ENCODE results near the gene DLL1. TPM values are rescaled to one million over a fixed set of nuclear protein-coding genes. Genes with fewer than 3 reads are reported as not detected.
"Not testable (repeated sequence)": the region's sequence is repeated elsewhere in the genome, so short reads cannot be mapped to it uniquely, and the experiment has no call there.

The DLL1 gene
- total RNA-seq, 1 experiment from 2014 or later: 2.7 TPM

DNA sequence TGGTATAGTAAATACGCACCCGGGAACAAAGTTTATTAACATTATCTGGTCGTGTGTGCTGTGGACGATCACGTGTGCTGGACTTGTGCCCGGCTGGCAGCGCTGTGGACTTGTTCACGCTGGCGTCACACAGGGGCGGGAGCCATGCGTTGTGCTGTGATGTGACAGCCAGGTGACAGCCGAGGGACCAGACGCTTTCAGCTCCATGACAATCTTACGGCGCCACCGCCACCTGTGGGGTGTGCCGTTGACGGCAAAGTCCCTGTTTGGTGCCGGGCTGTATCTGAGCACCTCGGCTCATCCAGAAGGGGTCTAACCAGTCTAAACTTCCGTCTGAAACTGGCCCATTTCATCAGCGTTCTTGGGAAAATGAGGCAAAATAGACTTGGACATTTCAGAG, 25.2 kb downstream of the DLL1 start:
- no peak overlapping the region for H3K4me3 ChIP-seq

DNA sequence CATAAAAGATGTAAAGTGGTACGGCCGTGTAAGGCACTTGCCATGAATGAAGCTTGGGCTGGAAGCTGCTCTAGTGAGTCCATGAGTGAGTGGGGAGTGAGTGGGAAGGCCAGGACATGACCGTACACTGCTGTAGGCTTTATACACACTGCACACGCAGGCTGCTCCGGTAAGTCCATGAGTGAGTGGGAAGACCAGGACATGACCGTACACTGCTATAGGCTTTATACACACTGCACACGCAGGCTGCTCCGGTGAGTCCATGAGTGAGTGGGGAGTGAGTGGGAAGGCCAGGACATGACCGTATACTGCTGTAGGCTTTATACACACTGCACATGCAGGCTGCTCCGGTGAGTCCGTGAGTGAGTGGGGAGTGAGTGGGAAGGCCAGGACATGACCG, 26.2 kb downstream of the DLL1 start:
- H3K4me3 ChIP-seq, DNase-seq, H3K36me3 ChIP-seq, H3K9me3 ChIP-seq, H3K27me3 ChIP-seq: not testable (repeated sequence)

More for the DNA sequence above, 25.2 kb downstream of the DLL1 start:
- DNase-seq: no peak
- H3K36me3 ChIP-seq: no peaks in the 10 kb centered on the region
- H3K9me3 ChIP-seq: no peaks in the 10 kb centered on the region
- no peaks in the 10 kb centered on the region for H3K27me3 ChIP-seq

DNA sequence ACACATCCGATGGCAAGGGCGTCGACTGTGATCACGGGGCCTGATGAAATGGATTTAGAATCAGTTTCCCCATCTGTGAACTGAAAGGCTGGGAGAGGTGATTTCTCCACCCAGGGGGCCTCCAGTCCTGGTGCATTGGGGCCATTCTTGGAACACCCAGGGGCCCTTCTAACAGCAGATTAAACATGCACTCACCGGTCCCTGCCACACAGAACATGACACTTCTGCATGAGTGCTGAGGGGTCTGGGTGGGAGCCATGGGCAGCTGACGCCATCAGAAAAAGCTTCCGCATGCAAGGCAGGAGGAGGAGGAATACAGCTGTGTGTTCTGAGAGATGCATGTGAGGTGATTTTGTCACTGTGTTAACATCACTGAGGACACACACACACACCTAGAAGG, 26.8 kb downstream of the DLL1 start:
- no peaks in the 10 kb centered on the region for H3K9me3 ChIP-seq

DNA sequence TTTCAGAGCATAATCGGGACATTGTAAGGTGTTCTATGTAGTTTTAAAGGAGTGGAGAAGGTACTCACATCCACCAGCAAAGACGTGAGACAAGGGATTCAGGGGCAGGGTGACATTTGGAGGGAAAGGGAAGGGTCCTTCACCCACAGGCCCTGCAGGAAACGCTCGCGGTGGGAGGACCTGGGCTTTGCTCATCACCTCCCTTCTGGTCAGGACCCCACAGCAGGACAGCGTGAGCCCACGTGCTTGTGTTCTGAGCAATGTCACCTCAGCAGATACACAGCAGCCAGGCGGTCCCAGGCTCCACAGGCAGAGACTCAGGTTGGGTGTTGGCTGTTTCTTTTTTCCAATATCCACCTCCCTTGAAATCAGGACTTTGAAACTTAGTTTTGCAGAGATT, 27.5 kb downstream of the DLL1 start:
- H3K27me3 ChIP-seq: no peaks in the 10 kb centered on the region
- DNase-seq: no peak
- no peaks in the 10 kb centered on the region for H3K9me3 ChIP-seq
- no peak overlapping the region for H3K4me3 ChIP-seq
- no peaks in the 10 kb centered on the region for H3K36me3 ChIP-seq

More for the DNA sequence above, 26.8 kb downstream of the DLL1 start:
- Histone ChIP-seq H3K4me3 (no peak overlapping the region), H3K27me3 (no peaks in the 10 kb centered on the region), H3K36me3 (no peaks in the 10 kb centered on the region)
- no peak for DNase-seq

DNA sequence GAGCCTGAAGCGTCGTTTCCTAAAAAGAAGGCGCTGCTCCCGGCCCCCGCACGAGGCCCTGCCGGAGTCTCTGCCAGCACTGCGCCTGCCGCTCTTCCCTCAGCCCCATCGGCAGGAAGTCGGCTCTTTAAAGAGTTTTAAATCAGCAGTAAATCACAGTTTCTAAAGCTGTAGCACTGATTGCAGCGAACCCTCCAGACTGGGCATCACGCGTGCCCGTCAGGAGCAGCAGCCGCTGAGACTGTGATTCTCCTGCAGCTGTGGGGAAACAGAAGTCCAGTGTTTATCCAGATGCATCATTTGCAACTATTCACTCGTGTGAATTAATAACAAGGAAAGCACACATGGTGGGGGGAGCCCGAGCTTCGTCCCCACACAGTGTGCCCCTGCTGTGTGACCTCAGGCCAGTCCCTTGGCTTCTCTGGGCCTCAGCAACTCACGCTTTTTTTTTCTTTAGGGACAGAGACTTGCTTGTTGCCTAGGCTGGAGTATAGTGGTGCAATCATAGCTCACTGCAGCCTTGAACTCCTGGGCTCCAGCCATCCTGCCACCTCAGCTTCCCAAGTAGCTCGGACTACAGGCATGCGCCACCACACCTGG, 28.3 kb downstream of the DLL1 start:
- H3K36me3 ChIP-seq: no peaks in the 10 kb centered on the region

DNA sequence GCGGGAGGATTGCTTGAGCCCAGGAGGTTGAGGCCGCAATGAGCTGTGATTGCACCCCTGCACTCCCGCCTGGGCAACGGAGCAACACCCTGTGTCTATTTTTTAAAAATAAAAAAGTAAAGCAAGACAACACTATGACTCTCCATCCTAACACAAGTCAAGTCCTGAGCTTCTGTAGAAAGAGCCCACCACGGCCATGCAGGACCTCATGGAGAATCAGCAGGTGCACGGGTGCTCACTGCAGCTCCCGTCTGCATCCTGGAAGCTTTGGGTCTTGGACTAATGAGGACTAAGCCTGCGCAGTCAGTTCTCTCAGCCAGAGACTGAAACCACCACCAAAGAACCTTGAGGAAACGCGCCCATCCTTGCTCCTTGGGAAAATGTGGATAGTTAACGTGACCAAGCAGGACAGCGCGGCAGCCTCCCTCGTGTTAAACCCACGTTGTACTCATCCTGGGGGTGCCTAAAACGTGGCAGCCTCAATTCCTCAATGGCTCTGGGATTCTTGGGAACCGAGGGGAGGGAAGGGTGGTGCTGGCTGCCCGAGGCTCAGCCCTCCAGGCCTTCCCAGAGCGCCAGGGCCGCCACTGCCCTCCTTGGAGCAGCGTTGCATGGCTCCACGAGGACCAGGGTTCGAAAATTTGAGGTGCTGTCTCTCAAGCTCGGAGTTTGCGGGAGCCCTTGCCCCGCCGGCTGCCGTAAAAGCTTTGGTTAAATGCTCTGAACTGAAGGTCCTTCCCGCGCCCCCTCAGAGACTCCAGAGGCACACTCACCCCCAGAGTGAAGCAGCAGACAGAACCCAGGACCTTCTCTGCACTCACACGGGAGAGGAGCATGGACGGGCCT, 29.0 kb downstream of the DLL1 start:
- no peak for DNase-seq
- no peaks in the 10 kb centered on the region for H3K27me3 ChIP-seq
- no peaks in the 10 kb centered on the region for H3K9me3 ChIP-seq
- no peaks in the 10 kb centered on the region for H3K36me3 ChIP-seq
- H3K4me3 ChIP-seq: no peak overlapping the region

More for the DNA sequence above, 28.3 kb downstream of the DLL1 start:
- Histone ChIP-seq H3K9me3 (no peaks in the 10 kb centered on the region), H3K4me3 (no peak overlapping the region), H3K27me3 (no peaks in the 10 kb centered on the region)
- DNase-seq: no peak

DNA sequence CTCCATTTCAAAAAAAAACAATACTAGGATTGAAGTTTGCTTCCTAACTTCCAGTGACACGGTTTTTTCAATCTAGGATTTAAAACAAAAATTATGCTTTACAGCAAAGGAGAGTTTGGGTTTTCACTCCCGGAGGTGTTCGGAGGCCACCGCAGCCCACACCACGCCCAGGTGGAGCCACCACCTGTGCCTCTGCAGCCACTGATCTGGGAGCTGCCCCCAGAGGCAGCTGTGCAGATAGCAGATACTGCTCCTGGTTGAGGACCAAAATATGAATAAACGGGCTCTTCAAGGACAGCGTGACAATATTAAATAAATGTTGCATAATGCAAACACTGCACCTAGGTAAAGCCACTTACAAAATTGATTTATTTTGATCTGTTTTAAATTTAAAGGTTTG, 30.2 kb downstream of the DLL1 start:
- Histone ChIP-seq H3K9me3 (no peaks in the 10 kb centered on the region), H3K4me3 (no peak overlapping the region), H3K27me3 (no peaks in the 10 kb centered on the region), H3K36me3 (no peaks in the 10 kb centered on the region)
- no peak for DNase-seq

DNA sequence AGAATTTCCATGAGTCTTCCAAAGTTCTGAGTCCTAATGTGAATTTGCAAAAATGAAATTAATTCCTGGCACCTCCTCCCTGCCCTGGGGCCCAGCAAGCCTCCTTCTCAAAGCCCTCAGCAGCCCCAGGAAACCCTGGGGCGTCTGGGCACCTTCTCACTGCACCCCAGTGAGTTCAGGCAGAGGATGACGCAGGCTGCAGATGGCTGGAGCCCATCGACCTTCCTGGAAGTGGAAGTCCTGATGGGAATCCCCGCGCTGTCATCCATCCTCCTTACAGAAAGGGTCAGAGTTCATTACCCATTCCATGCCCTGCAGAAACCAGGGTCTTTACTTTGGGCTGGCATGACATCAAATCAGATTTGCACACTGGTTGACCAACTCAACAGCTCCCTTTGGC, 31.6 kb downstream of the DLL1 start:
- Histone ChIP-seq H3K36me3 (no peaks in the 10 kb centered on the region), H3K9me3 (no peaks in the 10 kb centered on the region), H3K4me3 (no peak overlapping the region), H3K27me3 (no peaks in the 10 kb centered on the region)
- peak; percentile 46 for DNase-seq

DNA sequence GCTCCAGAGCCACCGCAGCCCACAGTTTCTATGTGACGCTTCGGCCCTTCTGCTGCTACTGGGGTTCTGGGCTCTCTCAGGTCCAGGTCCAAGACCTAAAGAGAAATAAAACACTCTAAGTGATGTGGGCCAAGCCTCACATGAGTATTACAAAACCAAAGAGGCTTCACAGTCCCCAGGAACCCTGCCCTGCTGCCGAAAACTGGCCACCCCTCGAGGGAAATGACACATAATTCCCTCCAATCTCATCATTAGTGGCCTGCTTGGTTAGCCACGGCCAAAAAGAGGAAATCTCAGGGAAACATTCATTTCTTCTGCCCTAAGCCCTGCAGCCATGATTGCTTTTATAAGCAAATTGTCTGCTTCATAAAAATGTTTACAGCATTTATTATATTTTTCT, 32.5 kb downstream of the DLL1 start:
- Histone ChIP-seq H3K4me3 (no peak overlapping the region), H3K9me3 (no peaks in the 10 kb centered on the region), H3K36me3 (no peaks in the 10 kb centered on the region), H3K27me3 (no peaks in the 10 kb centered on the region)
- no peak for DNase-seq

DNA sequence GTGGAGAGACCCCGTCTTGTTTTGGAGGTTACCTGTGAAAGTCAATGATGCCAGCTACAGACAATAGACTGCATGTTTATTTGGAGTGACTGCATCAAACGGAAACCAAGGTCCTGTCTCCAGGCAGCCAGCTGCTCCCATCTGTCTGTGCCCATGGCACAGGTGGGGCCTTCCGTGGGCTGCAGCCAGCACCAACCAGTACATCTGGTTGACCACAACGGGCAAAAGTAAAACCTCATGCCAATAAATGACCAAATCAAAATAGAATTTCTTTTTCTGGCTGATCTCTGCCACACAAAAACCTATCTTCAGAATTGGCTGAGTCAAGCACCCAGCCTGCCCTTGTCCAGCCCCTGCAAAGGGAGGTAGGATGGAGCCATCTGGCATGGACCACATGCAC, 33.5 kb downstream of the DLL1 start:
- DNase-seq: peak; percentile 35
- Histone ChIP-seq H3K27me3 (no peaks in the 10 kb centered on the region), H3K36me3 (no peaks in the 10 kb centered on the region), H3K9me3 (no peaks in the 10 kb centered on the region), H3K4me3 (no peak overlapping the region)

DNA sequence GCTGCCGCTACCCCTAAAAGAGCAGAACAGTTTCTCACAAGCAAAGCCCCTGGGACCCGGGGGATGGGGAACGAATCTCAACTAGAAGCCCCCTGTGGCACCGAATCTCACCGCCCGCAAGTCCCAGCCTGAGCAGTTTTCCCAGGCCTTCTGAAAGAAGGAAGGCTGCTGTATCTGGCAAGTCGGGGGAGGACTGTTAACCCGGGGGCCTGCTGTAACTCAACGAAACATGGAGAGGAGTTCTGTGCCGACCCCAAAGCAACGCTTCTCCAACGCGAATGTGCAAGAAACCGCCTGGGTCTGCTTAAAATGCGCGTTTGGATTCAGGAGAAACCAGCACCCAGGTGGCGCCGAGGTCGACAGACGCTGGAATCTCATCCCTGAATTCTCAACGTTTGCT, 34.2 kb downstream of the DLL1 start:
- Histone ChIP-seq H3K36me3 (no peaks in the 10 kb centered on the region), H3K27me3 (no peaks in the 10 kb centered on the region), H3K4me3 (no peak overlapping the region), H3K9me3 (no peaks in the 10 kb centered on the region)
- no peak for DNase-seq

DNA sequence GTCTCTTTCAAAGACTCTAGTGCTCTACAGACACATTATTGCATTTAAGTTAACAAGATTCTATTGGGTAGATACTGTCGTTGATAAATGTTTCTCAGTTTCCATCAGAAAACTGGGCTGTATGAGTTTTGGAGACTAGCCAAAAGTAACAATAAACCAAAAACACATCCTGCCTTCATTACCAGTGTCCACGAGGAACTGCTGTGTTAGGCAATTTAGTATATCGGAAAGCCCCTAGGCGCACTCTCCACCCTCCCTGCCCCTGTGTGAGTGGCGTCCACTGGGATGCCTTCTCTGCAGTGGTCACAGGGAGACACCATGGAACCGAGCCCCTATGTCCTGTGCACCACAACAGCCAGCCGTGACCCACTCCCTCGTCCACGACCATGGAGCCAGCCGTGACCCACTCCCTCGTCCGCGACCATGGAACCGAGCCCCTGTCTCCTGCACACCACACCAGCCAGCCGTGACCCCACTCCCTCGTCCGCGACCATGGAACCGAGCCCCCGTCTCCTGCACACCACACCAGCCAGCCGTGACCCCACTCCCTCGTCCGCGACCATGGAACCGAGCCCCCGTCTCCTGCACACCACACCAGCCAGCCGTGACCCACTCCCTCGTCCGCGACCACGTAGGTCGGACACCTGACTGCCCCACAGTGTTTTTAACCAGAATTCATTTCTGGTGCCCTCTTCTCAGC, 35.3 kb downstream of the DLL1 start:
- DNase-seq: no peak
- no peak overlapping the region for H3K4me3 ChIP-seq

DNA sequence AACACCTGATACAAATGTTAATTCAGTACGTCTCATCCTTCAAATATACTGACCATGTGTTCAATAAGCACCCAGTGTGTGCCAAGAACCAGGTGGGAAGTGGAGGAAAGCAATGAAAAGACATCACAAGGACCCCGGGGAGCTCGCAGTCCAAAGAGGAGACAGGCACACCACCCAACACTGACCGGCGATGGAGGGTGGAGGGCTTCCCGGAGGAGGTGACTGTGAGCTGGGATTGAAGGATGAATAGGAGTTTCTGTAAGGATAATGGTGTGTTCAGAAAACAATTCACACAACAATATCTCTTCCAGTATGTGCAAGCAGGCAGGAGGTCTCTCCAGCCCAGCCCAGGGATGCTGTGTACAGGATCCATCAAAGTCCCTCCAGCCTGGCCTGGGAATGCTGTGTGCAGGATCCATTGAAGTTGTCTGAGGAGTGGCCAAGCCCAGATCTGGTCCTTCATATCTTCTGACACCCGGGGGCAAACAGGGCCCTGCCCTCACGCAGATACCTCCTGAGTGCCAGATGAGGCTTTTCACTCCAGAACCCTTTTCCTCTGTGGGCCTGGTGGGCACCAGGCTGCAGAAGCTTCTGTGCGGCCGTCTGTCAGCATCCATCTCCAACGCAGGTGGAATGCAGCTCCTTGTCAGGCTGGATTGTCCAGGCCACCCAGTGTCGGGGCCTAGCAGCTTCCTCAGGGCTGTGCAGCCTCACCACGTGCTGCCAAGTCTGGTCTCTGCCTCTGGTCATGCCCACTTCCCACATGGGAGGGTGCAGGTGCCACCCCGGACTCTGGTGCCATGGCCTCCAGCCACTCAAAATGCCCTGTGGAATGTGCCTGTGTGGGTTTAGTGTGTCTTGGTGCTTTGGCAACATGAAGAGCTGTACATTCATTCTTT, 36.3 kb downstream of the DLL1 start:
- no peaks in the 10 kb centered on the region for H3K36me3 ChIP-seq
- H3K27me3 ChIP-seq: no peaks in the 10 kb centered on the region
- H3K4me3 ChIP-seq: no peak overlapping the region
- H3K9me3 ChIP-seq: no peaks in the 10 kb centered on the region
- DNase-seq: no peak

More for the DNA sequence above, 35.3 kb downstream of the DLL1 start:
- H3K27me3 ChIP-seq: no peaks in the 10 kb centered on the region
- no peaks in the 10 kb centered on the region for H3K9me3 ChIP-seq
- no peaks in the 10 kb centered on the region for H3K36me3 ChIP-seq

DNA sequence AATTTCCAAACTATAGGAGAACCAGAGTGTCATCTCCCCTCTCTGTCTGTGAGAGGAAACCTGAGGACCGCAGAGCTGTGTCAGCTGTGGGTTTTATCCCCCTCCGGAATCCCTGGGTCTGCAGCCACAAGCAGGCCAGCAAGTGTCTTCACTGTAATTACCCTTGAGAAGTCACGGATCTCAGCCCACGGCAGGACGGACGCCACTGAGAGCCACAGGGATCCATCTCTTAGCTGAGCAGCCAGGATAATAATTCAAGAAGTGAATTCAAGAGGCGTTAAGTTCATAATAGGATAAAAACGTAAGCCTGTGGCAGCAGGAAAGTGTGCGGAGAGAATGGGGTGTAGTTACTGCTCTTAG, 37.0 kb downstream of the DLL1 start:
- Histone ChIP-seq H3K27me3 (no peaks in the 10 kb centered on the region), H3K4me3 (no peak overlapping the region), H3K9me3 (no peaks in the 10 kb centered on the region), H3K36me3 (no peaks in the 10 kb centered on the region)
- DNase-seq: no peak

DNA sequence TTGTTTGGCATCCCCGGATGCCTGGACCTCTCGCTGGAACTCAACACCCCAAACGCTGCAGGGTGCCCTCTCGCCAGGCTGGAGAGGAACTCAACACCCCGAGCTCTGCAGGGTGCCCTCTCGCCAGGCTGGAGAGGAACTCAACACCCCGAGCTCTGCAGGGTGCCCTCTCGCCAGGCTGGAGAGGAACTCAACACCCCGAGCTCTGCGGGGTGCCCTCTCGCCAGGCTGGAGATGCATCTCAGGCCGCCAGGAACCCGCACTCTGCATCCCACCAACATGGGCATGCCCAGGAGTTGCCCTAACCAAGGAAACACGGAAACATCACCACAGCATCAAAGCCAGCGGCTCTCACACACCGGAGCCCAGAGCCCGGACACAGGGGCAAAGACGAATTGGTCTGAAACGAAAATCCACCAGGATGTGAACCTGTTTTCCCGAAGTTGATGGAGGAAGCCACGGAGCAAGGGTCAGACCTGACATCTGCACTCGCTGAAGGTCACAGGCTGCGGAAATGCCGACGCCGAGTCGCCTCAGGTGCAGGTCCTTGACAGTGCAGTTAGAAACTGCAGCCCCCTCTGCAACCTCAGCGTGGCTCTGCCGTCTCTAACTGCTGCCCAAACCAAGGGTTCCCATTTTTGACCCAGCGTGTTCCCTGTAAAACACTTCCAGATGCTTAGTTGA, 37.5 kb downstream of the DLL1 start:
- DNase-seq: no peak
- Histone ChIP-seq H3K36me3 (no peaks in the 10 kb centered on the region), H3K27me3 (no peaks in the 10 kb centered on the region), H3K4me3 (no peak overlapping the region), H3K9me3 (no peaks in the 10 kb centered on the region)

All from MG63 (cell line).